HT1080 (cell line): ENCODE results near the gene PAQR5. TPM values are rescaled to one million over a fixed set of nuclear protein-coding genes. Genes with fewer than 3 reads are reported as not detected.
"Not testable (repeated sequence)": the region's sequence is repeated elsewhere in the genome, so short reads cannot be mapped to it uniquely, and the experiment has no call there.

ENCODE experiments used
- DNase-seq: peaks from one replicate; pipeline ENCODE4 v3.0.0-alpha.2; 2015; ENCODE audit warnings: low read depth
- total RNA-seq: library from RNA; depleted of rRNA; stranded (reverse); fragments of >200 nt; shearing (Covaris generic); gene quantifications from 2 replicates; pipeline ENCODE4 v1.2.3, GENCODE V29; 2014

PAQR5 gene
- total RNA-seq, 1 experiment from 2014 or later: 5.3 TPM

GRCh38 chr15:69314736-69315135 lies 16.0 kb downstream of the PAQR5 start:
- no peak for DNase-seq

DNA sequence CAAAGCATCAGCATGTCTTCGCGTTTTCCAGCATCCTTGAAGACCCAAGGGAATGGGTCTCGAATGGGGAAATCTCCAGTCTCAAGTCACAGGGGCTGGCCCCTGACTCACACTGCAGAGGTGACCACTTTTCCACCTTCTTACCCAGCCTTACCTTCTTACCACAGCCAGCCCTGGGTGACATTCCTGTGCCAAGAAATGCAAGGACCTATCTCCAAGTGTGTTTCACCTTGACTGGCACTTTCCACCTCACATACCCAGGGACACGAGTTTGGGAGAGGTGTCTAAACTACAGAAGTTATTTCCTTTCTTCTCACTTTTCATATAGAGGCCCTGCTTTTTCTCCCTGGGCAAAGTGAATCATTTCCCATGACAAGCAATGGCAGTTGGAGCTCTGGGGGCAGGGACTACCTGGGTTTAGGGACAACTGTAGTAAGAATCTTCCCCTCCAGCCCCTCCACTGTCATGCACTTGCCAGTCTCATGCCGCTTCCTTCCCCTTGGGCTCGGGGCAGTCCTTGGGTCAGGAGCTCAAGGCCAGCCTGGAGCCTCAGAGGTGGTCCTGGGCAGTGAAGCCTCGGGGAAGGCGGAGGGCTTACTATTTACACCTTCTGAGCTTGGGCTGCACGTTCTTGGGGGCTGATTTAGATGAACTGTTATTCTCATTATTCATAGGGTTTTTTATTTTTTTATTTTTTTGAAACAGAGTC lies 16.8 kb downstream of the PAQR5 start:
- DNase-seq: no peak

- DNase-seq: no peak
Observed at GRCh38 chr15:69316291-69316690, 17.6 kb downstream of the PAQR5 start.

DNA sequence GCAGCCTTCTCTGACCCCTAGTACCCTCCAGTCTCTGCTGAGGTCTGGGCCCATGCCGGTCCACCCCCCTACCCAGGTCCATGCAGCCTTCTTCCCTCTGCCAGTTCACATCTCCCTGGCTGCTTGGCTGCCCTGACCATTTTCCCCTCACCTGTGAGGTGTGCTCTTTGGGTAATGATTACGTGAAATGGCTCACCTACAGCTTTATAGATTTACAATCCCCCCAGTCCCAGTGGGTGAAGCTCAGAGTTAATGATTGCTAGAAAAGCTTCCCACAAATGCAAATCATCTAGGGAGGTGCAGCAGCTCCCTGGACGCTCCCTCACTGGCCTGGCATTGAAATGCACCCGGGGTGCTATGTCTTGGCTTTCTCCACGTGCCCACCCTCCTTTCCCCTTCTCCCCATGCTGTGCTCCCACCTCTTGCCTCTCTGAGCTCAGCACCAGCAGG lies 18.7 kb downstream of the PAQR5 start:
- no peak for DNase-seq

DNA sequence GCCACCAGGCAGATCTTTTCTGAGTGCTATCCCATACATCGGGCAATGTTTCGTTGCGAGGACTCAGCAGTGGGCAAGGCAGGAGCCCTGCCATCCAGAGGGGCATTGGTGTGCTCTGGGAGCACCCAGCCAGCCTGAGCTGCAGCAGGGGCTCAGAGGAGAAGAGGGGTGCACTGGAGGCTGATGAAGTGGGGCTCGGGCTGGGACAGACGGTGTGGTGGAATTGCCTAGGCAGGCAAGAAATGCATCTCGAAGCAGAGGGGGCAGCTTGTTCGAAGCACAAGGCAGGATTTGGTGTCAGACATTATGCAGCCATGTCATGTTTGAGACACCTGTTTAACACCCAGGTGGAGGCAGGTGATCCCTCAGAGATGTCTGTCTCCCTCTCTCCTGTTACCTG lies 19.3 kb downstream of the PAQR5 start:
- DNase-seq: no peak

DNA sequence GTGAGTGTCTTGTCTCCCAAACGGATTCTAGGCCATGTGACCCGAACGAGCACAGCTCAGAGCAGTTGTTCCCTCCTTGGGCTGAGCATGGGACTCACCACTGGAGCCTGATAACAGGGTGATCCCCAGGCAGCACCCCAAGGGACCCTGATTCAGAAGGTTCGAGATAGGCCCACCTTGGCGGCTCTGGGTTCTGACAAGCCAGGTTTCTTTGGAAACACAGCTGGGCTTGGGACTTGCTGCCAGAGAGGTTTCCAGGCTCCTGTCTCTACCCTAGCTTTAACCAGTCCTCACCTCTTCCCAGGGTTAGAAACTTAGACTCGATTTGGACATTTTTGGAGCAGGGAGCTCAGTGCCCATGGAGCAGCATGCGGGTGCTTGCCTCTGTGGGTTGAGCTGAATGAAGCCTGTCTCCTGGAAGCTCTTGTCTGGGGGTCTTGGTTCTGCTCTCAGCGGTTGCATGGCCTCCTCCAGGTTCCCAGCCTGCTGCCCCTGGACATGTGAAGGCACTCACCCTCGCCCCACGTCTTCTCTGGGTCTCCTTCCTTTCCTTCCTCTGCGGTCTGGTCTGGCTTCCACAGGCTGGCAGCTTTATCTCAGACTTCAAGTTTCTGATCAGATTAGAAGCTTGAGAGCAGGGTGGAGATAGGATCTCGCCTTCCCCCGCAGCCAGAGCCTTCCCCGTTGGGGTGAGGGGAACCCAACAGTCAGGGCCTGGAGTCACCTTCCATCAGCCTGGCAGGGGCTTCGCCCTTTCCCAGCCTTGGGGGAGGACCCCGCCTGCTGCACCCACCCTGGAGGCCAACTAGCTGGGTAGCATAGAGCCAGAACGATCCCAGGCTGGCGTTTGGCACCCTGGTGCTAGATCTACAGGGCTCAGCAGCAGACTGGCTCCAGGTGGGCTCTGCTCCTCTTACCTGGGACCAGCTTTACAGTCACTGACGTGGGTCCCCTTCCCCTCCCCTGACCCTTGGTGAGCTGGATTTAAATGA lies 21.0 kb downstream of the PAQR5 start:
- no peak for DNase-seq

DNA sequence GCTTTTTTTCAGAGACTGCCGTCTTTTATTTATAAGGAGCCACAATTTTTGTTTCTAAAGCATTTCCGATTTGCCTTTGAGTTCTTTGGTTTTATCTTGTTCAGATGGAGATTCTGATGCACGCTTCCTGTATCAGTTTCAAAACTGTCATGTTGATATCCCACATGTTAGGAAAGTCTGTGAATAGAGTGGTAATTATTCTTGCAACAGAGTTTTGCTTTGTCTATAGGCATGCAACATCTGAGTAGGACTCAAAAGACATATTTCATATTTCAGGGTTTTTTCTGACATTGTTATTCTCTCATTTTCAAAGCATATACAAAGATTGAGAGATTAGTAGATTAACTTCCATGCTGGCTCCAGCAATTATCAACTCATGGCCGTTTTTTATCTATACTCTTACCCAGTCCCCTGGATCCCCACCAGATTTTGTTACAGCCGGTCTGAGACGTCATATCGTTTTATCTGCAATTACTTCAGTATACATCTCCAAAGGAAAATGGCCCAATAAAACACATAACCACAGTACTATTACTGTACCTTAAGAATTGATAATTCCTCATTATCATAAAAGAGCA lies 22.4 kb downstream of the PAQR5 start:
- DNase-seq: no peak

- no peak for DNase-seq
Observed at GRCh38 chr15:69323893-69324430, 25.2 kb downstream of the PAQR5 start.

DNA sequence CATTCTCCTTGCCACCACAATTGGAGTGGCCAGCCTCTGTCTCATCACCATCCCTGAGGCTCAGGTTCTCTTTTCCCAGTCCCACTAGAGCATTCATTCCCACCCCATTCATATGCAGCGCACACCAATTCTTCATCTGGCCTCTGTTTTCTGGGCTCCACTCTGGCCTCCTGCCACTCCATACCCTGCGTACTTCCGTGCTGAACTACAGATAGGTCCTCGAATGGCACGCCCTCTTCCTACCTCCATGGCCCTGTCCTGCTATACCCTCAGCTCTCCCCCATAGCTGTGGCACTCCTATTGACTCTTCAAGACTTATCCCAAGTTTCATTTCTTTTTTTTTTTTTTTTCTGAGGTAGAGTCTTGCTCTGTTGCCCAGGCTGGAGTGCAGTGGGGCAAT lies 25.9 kb downstream of the PAQR5 start:
- DNase-seq: no peak

DNA sequence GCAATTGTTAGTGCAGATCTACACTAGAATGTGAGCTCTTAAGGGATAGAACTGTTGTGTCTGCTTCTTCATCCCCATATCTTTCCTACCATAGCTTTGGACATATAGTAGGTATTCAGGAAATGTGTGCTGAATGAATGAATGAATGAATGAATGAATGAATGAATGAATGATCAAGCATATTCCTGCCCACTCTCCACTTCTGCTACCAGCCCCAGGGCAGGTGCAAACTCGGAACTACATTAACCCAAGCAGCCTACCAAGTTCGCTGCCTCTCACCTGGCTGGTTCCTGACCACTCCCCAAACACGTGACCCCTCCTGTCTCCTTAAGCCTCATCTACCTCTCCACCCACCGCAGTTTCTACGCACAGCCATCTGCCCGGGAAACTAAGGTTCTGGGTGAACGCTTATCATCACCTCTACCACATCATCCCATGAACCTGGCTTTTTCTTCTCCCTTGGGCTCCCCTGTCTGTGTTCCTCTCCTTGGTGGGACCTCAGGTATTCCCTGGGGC lies 26.8 kb downstream of the PAQR5 start:
- DNase-seq: no peak

DNA sequence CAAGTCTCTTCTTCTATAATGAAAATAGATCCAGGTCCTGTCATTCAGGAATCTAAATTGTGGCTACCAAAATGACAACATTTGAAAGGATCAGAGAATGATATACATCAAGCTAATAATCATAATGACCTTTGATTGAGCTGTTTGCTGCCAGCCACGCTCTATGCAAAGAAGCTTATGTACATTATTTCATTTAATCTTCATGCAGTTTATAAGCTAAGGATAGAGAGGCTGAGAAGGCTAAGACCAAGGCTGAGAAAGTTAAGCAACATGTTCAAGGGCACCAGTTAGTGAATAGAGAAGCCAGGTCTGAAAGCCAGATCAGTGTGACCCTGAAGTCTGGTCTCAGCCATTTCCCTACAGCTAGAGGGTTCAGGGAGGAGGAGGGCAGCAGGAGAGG lies 29.4 kb downstream of the PAQR5 start:
- DNase-seq: no peak

DNA sequence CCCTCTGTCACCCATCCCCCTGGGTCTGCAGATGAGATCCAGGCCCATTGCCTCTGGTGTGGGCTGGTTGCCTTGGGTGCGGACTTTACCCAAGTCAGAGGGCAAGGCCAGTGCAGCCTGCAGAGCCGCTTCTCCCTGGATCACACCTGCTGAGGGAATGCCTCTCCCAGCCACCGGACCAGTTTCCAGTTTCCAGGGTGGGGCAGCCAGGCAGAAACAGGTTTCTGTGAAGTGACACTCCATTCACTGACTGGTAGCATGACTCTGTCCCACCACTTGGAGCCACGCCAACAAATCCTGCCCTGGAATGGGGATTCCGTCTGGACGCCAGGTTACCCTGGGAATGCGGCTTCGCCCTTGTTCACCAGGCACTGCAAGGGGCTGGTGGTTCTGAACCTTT lies 30.0 kb downstream of the PAQR5 start:
- DNase-seq: no peak

DNA sequence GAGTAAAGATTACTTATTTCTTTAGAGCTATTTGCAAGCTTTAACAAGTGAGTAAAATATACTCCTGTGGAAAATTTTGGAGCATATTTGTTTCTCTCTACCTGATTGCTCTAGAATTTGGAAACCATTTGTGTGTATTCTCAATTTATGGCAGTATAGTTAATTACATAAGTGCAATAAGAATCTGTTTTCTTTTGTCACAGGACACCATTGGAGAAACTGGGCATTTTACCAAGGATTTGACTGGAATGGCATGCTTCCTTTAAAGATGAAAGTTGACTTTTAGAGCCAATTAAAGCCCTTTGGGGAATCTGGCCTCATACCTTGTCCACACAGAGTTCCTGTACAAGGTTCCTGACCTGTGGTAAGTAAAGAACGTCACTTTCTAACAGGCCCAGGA lies 38.4 kb downstream of the PAQR5 start:
- DNase-seq: peak; percentile 31

- DNase-seq: peak; percentile 65
Observed at GRCh38 chr15:69338535-69339213, 40.0 kb downstream of the PAQR5 start.

DNA sequence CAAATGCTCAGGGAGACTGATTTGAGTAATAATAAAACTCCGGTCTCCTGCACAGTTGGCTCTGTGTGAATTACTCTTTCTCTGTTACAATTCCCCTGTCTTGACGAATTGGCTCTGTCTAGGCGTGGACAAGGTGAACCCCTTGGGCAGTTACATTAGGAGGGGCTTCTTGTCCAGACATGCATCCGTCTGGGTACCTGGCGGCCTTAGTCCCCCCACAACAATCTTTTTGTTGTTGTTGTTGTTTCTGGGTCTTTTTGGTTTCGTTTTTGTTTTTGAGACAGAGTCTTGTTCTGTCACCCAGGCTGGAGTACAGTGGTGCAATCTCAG lies 40.5 kb downstream of the PAQR5 start:
- not testable (repeated sequence) for DNase-seq

GRCh38 chr15:69340243-69340900 lies 41.7 kb downstream of the PAQR5 start:
- DNase-seq: no peak

DNA sequence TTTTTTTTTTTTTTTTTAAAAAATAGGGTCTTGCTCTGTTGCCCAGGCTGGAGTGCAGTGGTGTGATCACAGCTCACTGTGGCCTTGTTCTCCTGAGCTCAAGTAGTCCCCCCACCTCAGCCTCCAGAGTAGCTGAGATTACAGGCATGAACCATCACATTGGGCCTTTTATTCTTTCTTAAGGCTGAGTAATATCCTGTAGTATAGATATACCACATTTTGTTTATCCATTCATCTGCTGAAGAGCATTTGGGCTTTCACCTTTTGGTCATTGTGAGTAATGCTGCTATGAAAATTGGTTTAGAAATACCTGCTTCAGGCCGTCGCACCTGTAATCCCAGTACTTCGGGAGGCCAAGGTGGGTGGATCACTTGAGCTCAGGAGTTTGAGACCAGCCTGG lies 42.6 kb downstream of the PAQR5 start:
- DNase-seq: peak; percentile 73

GRCh38 chr15:69342460-69343076 lies 43.9 kb downstream of the PAQR5 start:
- DNase-seq: no peak

GRCh38 chr15:69343133-69343532 lies 44.4 kb downstream of the PAQR5 start:
- DNase-seq: no peak

DNA sequence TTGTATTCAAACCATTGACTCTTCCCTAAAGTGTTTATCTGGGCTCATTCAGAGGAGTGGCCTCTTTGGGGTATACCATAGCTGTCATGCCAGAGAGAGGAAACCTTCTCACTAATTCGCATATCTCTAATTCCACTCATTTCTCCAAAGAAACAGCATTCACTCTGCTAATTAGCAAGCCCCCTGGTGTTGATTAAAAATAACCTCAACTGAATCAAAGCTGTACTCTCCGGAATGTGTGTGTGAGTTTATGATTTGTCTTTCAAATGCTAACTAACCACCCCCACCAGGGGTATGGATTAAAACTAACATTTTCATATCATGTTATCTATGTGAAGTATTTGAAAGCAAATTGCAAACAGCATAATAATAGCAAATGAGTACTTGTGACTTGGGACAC lies 45.5 kb downstream of the PAQR5 start:
- DNase-seq: no peak
